ENCODE results near the gene SPAG16.

SPAG16 gene

GRCh38 chr2:214410918-214411554 is 1126.8 kb downstream of the SPAG16 start, which contains the start of gene VWC2L:
Gene VWC2L (plus strand): TSS chr2:214411054. CDS start chr2:214414194, 3,140 bp downstream.
- H2AFZ ChIP-seq (ENCODE audit: low read depth, low read length): no peak within 1 kb of the TSS
- peaks cover 2% of the 10 kb centered on the region for H3K4me1 ChIP-seq (ENCODE audit: control insufficient read depth, insufficient read depth, low read depth, low read length)
- H3K14ac ChIP-seq (ENCODE audit: low read length in 2 of 2): no peak within 1 kb of the TSS
- DNase-seq: peak; percentile 83
- H4K8ac ChIP-seq (ENCODE audit: low read length): no peak within 1 kb of the TSS
- H2AK5ac ChIP-seq (ENCODE audit: low read length, severe bottlenecking): no peak within 1 kb of the TSS
- 20% methylated on average over 19 of the region's 19 CpGs for WGBS
- H3K4me3 ChIP-seq (ENCODE audit: insufficient read depth in 1 of 2, low read depth in 1 of 2, low read length in 2 of 2): no peak within 1 kb of the TSS
- H2BK15ac ChIP-seq (ENCODE audit: low read depth, poor library complexity, severe bottlenecking): no peak within 1 kb of the TSS
- no peak within 1 kb of the TSS for H3K4me2 ChIP-seq (ENCODE audit: low read length, poor library complexity, severe bottlenecking)
- no peak within 1 kb of the TSS for H3K23ac ChIP-seq (ENCODE audit: low read length in 2 of 2)
- H3K79me1 ChIP-seq (replicated peaks; ENCODE audit: low read length, poor library complexity, severe bottlenecking): no peaks in the 10 kb centered on the region
- H4K91ac ChIP-seq (ENCODE audit: low read length): no peak within 1 kb of the TSS
- no peak within 1 kb of the TSS for H2BK120ac ChIP-seq (ENCODE audit: low read depth, low read length)
- H3K18ac ChIP-seq (ENCODE audit: low read depth in 1 of 2, low read length in 2 of 2): no peak within 1 kb of the TSS
- no peaks in the 10 kb centered on the region for H3K36me3 ChIP-seq (ENCODE audit: control insufficient read depth in 1 of 2, insufficient read depth in 2 of 2, low read depth in 1 of 2, low read length in 2 of 2)
- no peak within 1 kb of the TSS for H3K27ac ChIP-seq (ENCODE audit: low read length, poor library complexity, severe bottlenecking)
- H3K9me3 ChIP-seq (ENCODE audit: control insufficient read depth, low read length): peaks cover 3% of the 10 kb centered on the region
- H3K9ac ChIP-seq (ENCODE audit: low read length): no peak within 1 kb of the TSS
- no peaks in the 10 kb centered on the region for H3K27me3 ChIP-seq (ENCODE audit: control insufficient read depth in 1 of 2, insufficient read depth in 1 of 2, low read length in 2 of 2)
- no peak within 1 kb of the TSS for H2BK5ac ChIP-seq (ENCODE audit: low read depth, low read length, poor library complexity, severe bottlenecking)
- H3K4ac ChIP-seq (ENCODE audit: low read depth in 1 of 2, low read length in 2 of 2): no peak within 1 kb of the TSS
- no peak within 1 kb of the TSS for H2BK12ac ChIP-seq (ENCODE audit: low read length in 2 of 2)

GRCh38 chr2:214412679-214413078 is 1128.4 kb downstream of the SPAG16 start:
- H3K4me1 ChIP-seq (ENCODE audit: control insufficient read depth, insufficient read depth, low read depth, low read length): peaks cover 2% of the 10 kb centered on the region
- no peak overlapping the region for H3K4ac ChIP-seq (ENCODE audit: low read depth in 1 of 2, low read length in 2 of 2)
- H3K27me3 ChIP-seq (ENCODE audit: control insufficient read depth in 1 of 2, insufficient read depth in 1 of 2, low read length in 2 of 2): no peaks in the 10 kb centered on the region
- no peak overlapping the region for H4K91ac ChIP-seq (ENCODE audit: low read length)
- no peak overlapping the region for H2AFZ ChIP-seq (ENCODE audit: low read depth, low read length)
- H3K27ac ChIP-seq (ENCODE audit: low read length, poor library complexity, severe bottlenecking): no peak overlapping the region
- H3K4me2 ChIP-seq (ENCODE audit: low read length, poor library complexity, severe bottlenecking): no peak overlapping the region
- no peak overlapping the region for H3K23ac ChIP-seq (ENCODE audit: low read length in 2 of 2)
- H3K79me1 ChIP-seq (replicated peaks; ENCODE audit: low read length, poor library complexity, severe bottlenecking): no peaks in the 10 kb centered on the region
- H3K9ac ChIP-seq (ENCODE audit: low read length): no peak overlapping the region
- no peak overlapping the region for H2BK15ac ChIP-seq (ENCODE audit: low read depth, poor library complexity, severe bottlenecking)
- H2BK5ac ChIP-seq (ENCODE audit: low read depth, low read length, poor library complexity, severe bottlenecking): no peak overlapping the region
- H2BK120ac ChIP-seq (ENCODE audit: low read depth, low read length): no peak overlapping the region
- no peak overlapping the region for H4K8ac ChIP-seq (ENCODE audit: low read length)
- H3K4me3 ChIP-seq (ENCODE audit: insufficient read depth in 1 of 2, low read depth in 1 of 2, low read length in 2 of 2): no peak overlapping the region
- no peak overlapping the region for H3K18ac ChIP-seq (ENCODE audit: low read depth in 1 of 2, low read length in 2 of 2)
- H3K36me3 ChIP-seq (ENCODE audit: control insufficient read depth in 1 of 2, insufficient read depth in 2 of 2, low read depth in 1 of 2, low read length in 2 of 2): no peaks in the 10 kb centered on the region
- H3K9me3 ChIP-seq (ENCODE audit: control insufficient read depth, low read length): peaks cover 3% of the 10 kb centered on the region
- H2BK12ac ChIP-seq (ENCODE audit: low read length in 2 of 2): no peak overlapping the region
- no peak overlapping the region for H3K14ac ChIP-seq (ENCODE audit: low read length in 2 of 2)
- no peak for DNase-seq
- whole genome bisulfite sequencing: no CpG with 5 or more reads among the region's 1 CpG
- no peak overlapping the region for H2AK5ac ChIP-seq (ENCODE audit: low read length, severe bottlenecking)

GRCh38 chr2:214436470-214436869 is 1152.2 kb downstream of the SPAG16 start:
- Histone ChIP-seq H3K79me1 (replicated peaks; ENCODE audit: low read length, poor library complexity, severe bottlenecking) (no peaks in the 10 kb centered on the region), H4K8ac (ENCODE audit: low read length) (no peak overlapping the region), H3K36me3 (ENCODE audit: control insufficient read depth in 1 of 2, insufficient read depth in 2 of 2, low read depth in 1 of 2, low read length in 2 of 2) (no peaks in the 10 kb centered on the region), H2BK12ac (ENCODE audit: low read length in 2 of 2) (no peak overlapping the region), H3K27me3 (ENCODE audit: control insufficient read depth in 1 of 2, insufficient read depth in 1 of 2, low read length in 2 of 2) (no peaks in the 10 kb centered on the region), H2AK5ac (ENCODE audit: low read length, severe bottlenecking) (no peak overlapping the region), H2BK120ac (ENCODE audit: low read depth, low read length) (peak overlapping the region; percentile 19), H3K14ac (ENCODE audit: low read length in 2 of 2) (no peak overlapping the region), H2BK15ac (ENCODE audit: low read depth, poor library complexity, severe bottlenecking) (no peak overlapping the region), H2BK5ac (ENCODE audit: low read depth, low read length, poor library complexity, severe bottlenecking) (no peak overlapping the region), H3K27ac (ENCODE audit: low read length, poor library complexity, severe bottlenecking) (no peak overlapping the region), H3K4ac (ENCODE audit: low read depth in 1 of 2, low read length in 2 of 2) (no peak overlapping the region), H4K91ac (ENCODE audit: low read length) (no peak overlapping the region), H3K4me3 (ENCODE audit: insufficient read depth in 1 of 2, low read depth in 1 of 2, low read length in 2 of 2) (no peak overlapping the region), H3K4me1 (ENCODE audit: control insufficient read depth, insufficient read depth, low read depth, low read length) (no peaks in the 10 kb centered on the region), H3K18ac (ENCODE audit: low read depth in 1 of 2, low read length in 2 of 2) (no peak overlapping the region), H3K23ac (ENCODE audit: low read length in 2 of 2) (no peak overlapping the region), H3K9ac (ENCODE audit: low read length) (no peak overlapping the region), H3K9me3 (ENCODE audit: control insufficient read depth, low read length) (no peaks in the 10 kb centered on the region), H3K4me2 (ENCODE audit: low read length, poor library complexity, severe bottlenecking) (no peak overlapping the region), H2AFZ (ENCODE audit: low read depth, low read length) (no peak overlapping the region)
- no peak for DNase-seq
- WGBS: 100% methylated on average over 3 of the region's 4 CpGs

- Histone ChIP-seq H4K8ac (ENCODE audit: low read length) (no peak overlapping the region), H3K23ac (ENCODE audit: low read length in 2 of 2) (no peak overlapping the region), H2BK12ac (ENCODE audit: low read length in 2 of 2) (no peak overlapping the region), H3K14ac (ENCODE audit: low read length in 2 of 2) (no peak overlapping the region), H3K4me3 (ENCODE audit: insufficient read depth in 1 of 2, low read depth in 1 of 2, low read length in 2 of 2) (no peak overlapping the region), H2BK120ac (ENCODE audit: low read depth, low read length) (no peak overlapping the region), H2BK5ac (ENCODE audit: low read depth, low read length, poor library complexity, severe bottlenecking) (no peak overlapping the region), H3K27ac (ENCODE audit: low read length, poor library complexity, severe bottlenecking) (no peak overlapping the region), H2BK15ac (ENCODE audit: low read depth, poor library complexity, severe bottlenecking) (no peak overlapping the region), H4K91ac (ENCODE audit: low read length) (no peak overlapping the region), H3K79me1 (replicated peaks; ENCODE audit: low read length, poor library complexity, severe bottlenecking) (no peaks in the 10 kb centered on the region), H2AFZ (ENCODE audit: low read depth, low read length) (no peak overlapping the region), H3K36me3 (ENCODE audit: control insufficient read depth in 1 of 2, insufficient read depth in 2 of 2, low read depth in 1 of 2, low read length in 2 of 2) (no peaks in the 10 kb centered on the region), H3K9me3 (ENCODE audit: control insufficient read depth, low read length) (no peaks in the 10 kb centered on the region), H3K9ac (ENCODE audit: low read length) (no peak overlapping the region), H3K4me2 (ENCODE audit: low read length, poor library complexity, severe bottlenecking) (no peak overlapping the region), H3K4ac (ENCODE audit: low read depth in 1 of 2, low read length in 2 of 2) (no peak overlapping the region), H3K4me1 (ENCODE audit: control insufficient read depth, insufficient read depth, low read depth, low read length) (no peaks in the 10 kb centered on the region), H3K18ac (ENCODE audit: low read depth in 1 of 2, low read length in 2 of 2) (no peak overlapping the region), H2AK5ac (ENCODE audit: low read length, severe bottlenecking) (no peak overlapping the region), H3K27me3 (ENCODE audit: control insufficient read depth in 1 of 2, insufficient read depth in 1 of 2, low read length in 2 of 2) (no peaks in the 10 kb centered on the region)
- 91% methylated on average over 4 of the region's 4 CpGs for WGBS
- DNase-seq: no peak
Observed at GRCh38 chr2:214450118-214450894, 1166.0 kb downstream of the SPAG16 start.

Measured in mesenchymal stem cell (in vitro differentiated cells and primary cell).